Measurements from ENCODE around the gene NT5DC3. TPM values are rescaled to one million over a fixed set of nuclear protein-coding genes. Genes with fewer than 3 reads are reported as not detected.

Gene NT5DC3
- total RNA-seq, 1 donor from 2014 or later = 5.2 TPM

DNA sequence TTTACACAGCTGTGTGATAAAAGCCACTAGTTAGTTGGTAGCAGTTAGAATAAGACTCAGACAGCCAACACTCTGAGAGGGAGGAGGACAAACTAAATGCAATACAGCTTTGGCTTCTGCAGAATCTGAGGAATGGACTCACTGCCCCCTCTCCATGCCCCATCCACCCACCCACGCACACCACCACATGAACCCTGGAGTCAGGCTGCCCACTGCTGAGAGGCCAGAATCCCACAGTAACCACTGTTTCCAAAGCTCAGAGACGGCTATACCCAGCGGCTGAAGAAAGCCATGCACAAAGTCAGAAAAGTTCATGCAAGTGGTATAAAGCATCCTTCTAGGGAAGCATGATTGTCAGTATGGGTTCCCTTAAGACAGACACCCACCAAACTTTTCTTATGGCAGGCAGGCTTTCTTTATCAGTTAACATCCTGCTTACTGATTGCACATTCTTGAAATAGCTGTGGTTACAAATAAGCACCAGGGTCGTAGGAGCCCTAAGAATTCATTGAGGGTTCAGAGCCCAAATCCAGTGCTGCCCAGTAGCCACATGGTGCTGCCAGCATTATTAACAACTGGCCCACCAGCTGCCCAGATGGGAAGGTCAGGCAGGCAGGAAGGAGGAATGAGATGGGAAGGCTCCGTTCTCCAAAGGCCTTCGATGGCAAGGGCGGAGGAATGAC, 61.5 kb downstream of the NT5DC3 start:
- Histone ChIP-seq H3K4me1 (no peaks in the 10 kb centered on the region), H3K27me3 (no peaks in the 10 kb centered on the region), H3K27ac (no peak overlapping the region), H3K9me3 (no peaks in the 10 kb centered on the region), H3K4me3 (no peak overlapping the region), H3K36me3 (peaks cover 0 to 24% of the 10 kb centered on the region in 2 donors)
- TF ChIP-seq POLR2AphosphoS5 (IDR thresholded peaks at IDR 0.05; ENCODE audit: insufficient read depth in 1 of 2, low read depth in 1 of 2) (no peak), POLR2A (IDR thresholded peaks at IDR 0.05) (no peak)
- TF ChIP-seq, protein P1, sequence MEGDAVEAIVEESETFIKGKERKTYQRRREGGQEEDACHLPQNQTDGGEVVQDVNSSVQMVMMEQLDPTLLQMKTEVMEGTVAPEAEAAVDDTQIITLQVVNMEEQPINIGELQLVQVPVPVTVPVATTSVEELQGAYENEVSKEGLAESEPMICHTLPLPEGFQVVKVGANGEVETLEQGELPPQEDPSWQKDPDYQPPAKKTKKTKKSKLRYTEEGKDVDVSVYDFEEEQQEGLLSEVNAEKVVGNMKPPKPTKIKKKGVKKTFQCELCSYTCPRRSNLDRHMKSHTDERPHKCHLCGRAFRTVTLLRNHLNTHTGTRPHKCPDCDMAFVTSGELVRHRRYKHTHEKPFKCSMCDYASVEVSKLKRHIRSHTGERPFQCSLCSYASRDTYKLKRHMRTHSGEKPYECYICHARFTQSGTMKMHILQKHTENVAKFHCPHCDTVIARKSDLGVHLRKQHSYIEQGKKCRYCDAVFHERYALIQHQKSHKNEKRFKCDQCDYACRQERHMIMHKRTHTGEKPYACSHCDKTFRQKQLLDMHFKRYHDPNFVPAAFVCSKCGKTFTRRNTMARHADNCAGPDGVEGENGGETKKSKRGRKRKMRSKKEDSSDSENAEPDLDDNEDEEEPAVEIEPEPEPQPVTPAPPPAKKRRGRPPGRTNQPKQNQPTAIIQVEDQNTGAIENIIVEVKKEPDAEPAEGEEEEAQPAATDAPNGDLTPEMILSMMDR (IDR thresholded peaks at IDR 0.05) = no peak
- intact Hi-C loops (cut with DNase I) = no loop called here
- no peak for DNase-seq (ENCODE audit: extremely low spot score in 2 of 2)

DNA sequence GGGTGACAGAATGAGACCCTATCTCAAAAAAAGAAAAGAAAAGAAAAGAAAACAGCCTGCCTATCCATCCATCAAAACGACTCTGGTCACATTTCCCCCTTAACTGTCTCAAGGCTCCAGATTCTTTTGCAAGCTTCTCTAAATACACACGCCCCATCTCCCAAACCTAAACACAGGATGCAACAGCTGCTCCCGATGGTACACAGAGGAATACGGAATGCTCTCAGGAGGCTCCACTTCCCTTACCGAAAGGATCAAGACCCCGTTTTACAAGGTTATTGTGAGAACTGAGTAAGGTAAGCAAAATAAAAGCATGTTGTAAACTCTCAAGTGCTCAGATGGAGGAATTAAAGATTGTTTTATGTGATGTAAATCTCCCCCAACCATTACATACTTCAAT, 62.3 kb downstream of the NT5DC3 start:
- Histone ChIP-seq H3K27ac (no peak overlapping the region), H3K9me3 (no peaks in the 10 kb centered on the region), H3K36me3 (peaks cover 0 to 17% of the 10 kb centered on the region in 2 donors), H3K4me1 (no peaks in the 10 kb centered on the region), H3K4me3 (no peak overlapping the region), H3K27me3 (no peaks in the 10 kb centered on the region)
- TF ChIP-seq, protein P1 (IDR thresholded peaks at IDR 0.05) = no peak
- TF ChIP-seq POLR2A (IDR thresholded peaks at IDR 0.05) (no peak), POLR2AphosphoS5 (IDR thresholded peaks at IDR 0.05; ENCODE audit: insufficient read depth in 1 of 2, low read depth in 1 of 2) (no peak)
- intact Hi-C loops (cut with DNase I) = no loop called here
- DNase-seq (ENCODE audit: extremely low spot score in 2 of 2) = no peak

DNA sequence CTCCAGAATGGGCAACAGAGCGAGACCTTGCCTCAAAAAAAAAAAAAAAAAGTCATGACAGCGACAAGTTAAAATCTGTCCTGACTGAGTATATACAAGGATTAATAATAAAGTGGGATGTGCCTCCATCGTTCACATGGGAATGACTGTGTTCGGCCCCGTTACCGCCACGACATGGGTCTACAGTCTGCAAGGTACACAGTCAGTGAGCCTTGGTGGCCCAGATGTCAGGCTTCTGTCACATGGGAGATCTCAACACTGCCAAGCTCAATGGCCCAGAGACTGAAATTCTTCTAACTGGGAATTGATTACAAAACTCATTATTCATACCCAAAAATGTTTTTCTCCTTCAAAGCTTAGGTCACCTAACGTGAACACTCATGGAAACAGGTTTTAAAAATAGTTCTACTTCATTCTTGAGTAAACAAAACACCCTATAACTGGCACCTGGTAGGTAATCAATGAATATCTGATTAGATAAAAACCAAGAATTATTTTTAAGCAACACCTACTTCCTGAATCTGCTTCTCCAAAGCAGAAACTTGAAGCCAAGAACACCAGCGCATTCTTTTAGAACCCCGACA, 66.0 kb downstream of the NT5DC3 start:
- Histone ChIP-seq H3K4me1 (no peaks in the 10 kb centered on the region), H3K9me3 (no peaks in the 10 kb centered on the region), H3K27ac (no peak overlapping the region), H3K4me3 (no peak overlapping the region), H3K27me3 (no peaks in the 10 kb centered on the region), H3K36me3 (peaks cover 0 to 23% of the 10 kb centered on the region in 2 donors)
- intact Hi-C loops (cut with DNase I) = no loop called here
- TF ChIP-seq, protein P1 (IDR thresholded peaks at IDR 0.05) = no peak
- TF ChIP-seq POLR2AphosphoS5 (IDR thresholded peaks at IDR 0.05; ENCODE audit: insufficient read depth in 1 of 2, low read depth in 1 of 2) = no peak
- no peak for TF ChIP-seq POLR2A (IDR thresholded peaks at IDR 0.05)
- DNase-seq (ENCODE audit: extremely low spot score in 2 of 2) = no peak

DNA sequence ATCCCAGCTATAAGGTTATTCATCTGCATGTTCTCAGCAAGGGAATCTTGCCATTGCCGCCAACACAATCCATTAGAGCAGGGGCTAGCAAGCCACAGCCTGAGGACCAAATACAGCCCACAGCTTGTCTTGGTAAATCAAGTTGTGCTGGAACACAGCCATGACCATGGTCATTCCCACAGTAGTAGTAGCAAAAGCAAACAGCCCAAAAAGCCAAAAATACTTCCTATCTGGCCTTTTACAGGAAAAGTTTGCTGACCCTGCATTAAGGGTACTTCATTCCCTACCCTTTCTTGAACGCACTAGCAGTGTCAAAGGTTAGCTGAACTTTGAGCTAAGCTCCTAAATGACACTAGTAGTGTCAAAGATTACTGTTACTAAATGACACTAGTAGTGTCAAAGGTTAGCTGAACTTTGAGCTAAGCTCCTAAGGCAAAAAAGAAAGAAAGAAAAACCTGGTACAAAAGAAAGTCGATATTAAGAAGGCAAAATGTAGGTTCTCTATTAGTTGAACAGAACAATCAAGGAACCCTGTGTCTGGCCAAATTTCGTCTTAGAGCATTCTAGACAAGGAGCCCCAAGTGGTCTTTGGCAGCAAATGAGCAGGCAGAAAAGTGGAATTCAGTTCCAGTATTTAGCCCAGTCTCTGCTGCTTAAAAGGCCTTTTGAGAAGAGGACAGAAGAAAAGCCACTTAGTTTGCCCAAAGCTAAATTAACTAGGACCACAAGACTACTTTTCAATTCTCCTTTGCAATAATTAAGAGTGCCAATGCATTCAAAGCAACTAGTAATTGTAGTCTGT, 67.7 kb downstream of the NT5DC3 start:
- Histone ChIP-seq H3K4me1 (no peaks in the 10 kb centered on the region), H3K9me3 (no peaks in the 10 kb centered on the region), H3K4me3 (no peak overlapping the region), H3K27me3 (no peaks in the 10 kb centered on the region), H3K27ac (no peak overlapping the region), H3K36me3 (peaks cover 0 to 22% of the 10 kb centered on the region in 2 donors)
- TF ChIP-seq, protein P1 (IDR thresholded peaks at IDR 0.05) = no peak
- TF ChIP-seq POLR2AphosphoS5 (IDR thresholded peaks at IDR 0.05; ENCODE audit: insufficient read depth in 1 of 2, low read depth in 1 of 2) (no peak), POLR2A (IDR thresholded peaks at IDR 0.05) (no peak)
- DNase-seq (ENCODE audit: extremely low spot score in 2 of 2) = no peak
- intact Hi-C loops (cut with DNase I) = no loop called here
